Ureter (tissue), 1 donor: ENCODE data around the gene TADA3. TPM values are rescaled to one million over a fixed set of nuclear protein-coding genes. Genes with fewer than 3 reads are reported as not detected.
"Not testable (repeated sequence)": the region's sequence is repeated elsewhere in the genome, so short reads cannot be mapped to it uniquely, and the experiment has no call there.

ENCODE experiments used
- DNase-seq: peaks from one replicate; pipeline ENCODE4 v3.0.0-alpha.2; 2020; ENCODE audit warnings: low spot score
- total RNA-seq: library from RNA; stranded (reverse); gene quantifications from one replicate; pipeline ENCODE4 v1.2.4, GENCODE V29; 2023
- donor health status: DM: yes; HTN: yes; CAD: no.

TADA3 gene
- total RNA-seq, 1 donor from 2014 or later, result 54.6 TPM

- no peak for DNase-seq
These were observed 7.3 kb downstream of the TADA3 start for GRCh38 chr3:9784965-9785364.

- DNase-seq, result no peak
These were observed 8.3 kb downstream of the TADA3 start for GRCh38 chr3:9783954-9784353.

GRCh38 chr3:9782770-9783169, 9.5 kb downstream of the TADA3 start:
- no peak for DNase-seq

GRCh38 chr3:9781978-9782603, 10.2 kb downstream of the TADA3 start:
- no peak for DNase-seq

- DNase-seq, result no peak
These were observed 10.7 kb downstream of the TADA3 start for GRCh38 chr3:9781551-9781950.

GRCh38 chr3:9780910-9781309, 11.4 kb downstream of the TADA3 start:
- no peak for DNase-seq

GRCh38 chr3:9780458-9780812, 11.8 kb downstream of the TADA3 start:
- no peak for DNase-seq

GRCh38 chr3:9779721-9780457, 12.4 kb downstream of the TADA3 start:
- no peak for DNase-seq

- DNase-seq, result no peak
These were observed 13.1 kb downstream of the TADA3 start for GRCh38 chr3:9779075-9779593.

- no peak for DNase-seq
These were observed 13.9 kb downstream of the TADA3 start for GRCh38 chr3:9778143-9779074.

GRCh38 chr3:9777694-9778021, 14.6 kb downstream of the TADA3 start:
- no peak for DNase-seq

- DNase-seq, result no peak
These were observed 15.2 kb downstream of the TADA3 start for GRCh38 chr3:9776896-9777693.

- DNase-seq, result not testable (repeated sequence)
These were observed 21.3 kb downstream of the TADA3 start for GRCh38 chr3:9771007-9771406.

GRCh38 chr3:9770276-9770812, 21.9 kb downstream of the TADA3 start:
- DNase-seq, result peak; percentile 92

GRCh38 chr3:9769426-9770275, 22.6 kb downstream of the TADA3 start, which contains the start of gene CAMK1:
Gene CAMK1 (minus strand): TSS chr3:9769947. CDS start chr3:9767749, 2,198 bp downstream.
- peak; percentile 86 for DNase-seq

- no peak for DNase-seq
These were observed 23.3 kb downstream of the TADA3 start for GRCh38 chr3:9769012-9769411.

- no peak for DNase-seq
These were observed 24.0 kb downstream of the TADA3 start for GRCh38 chr3:9768141-9768775.

GRCh38 chr3:9767418-9767817, 24.9 kb downstream of the TADA3 start:
- no peak for DNase-seq

- no peak for DNase-seq
These were observed 26.4 kb downstream of the TADA3 start for GRCh38 chr3:9765865-9766264.

GRCh38 chr3:9762871-9763270, 29.4 kb downstream of the TADA3 start:
- no peak for DNase-seq
